HCT116 (cell line): ENCODE data around the gene ACBD4. TPM values are rescaled to one million over a fixed set of nuclear protein-coding genes. Genes with fewer than 3 reads are reported as not detected.

Experiments
- ATAC-seq: fragments of 200-7000 bp; cut with Tn5 transposase; 2 replicates; pipeline ENCODE4 v1.9.1; 2020; ENCODE audit warnings: mild to moderate bottlenecking, moderate library complexity
- BruUV-seq: library from RNA; stranded (reverse); fragments of 400-500 nt; replicated peaks from 2 replicates; lab custom pipeline; 2021; lab: Mats Ljungman, UMichigan
- CTCF ChIA-PET: fragments of 300-600 bp; sonication (Branson Sonifier 250); formaldehyde crosslinking; loops from one replicate; lab custom pipeline; 2021; ENCODE audit warnings: antibody characterized with exemption; lab: Charles Lee
- POLR2A ChIA-PET: fragments of 300-600, 350-600 bp; sonication (Branson Sonifier 250); formaldehyde crosslinking; loops from one replicate; lab custom pipeline; 2021; ENCODE audit warnings: antibody characterized with exemption; lab: Charles Lee
- RAD21 ChIA-PET, 2 experiments: fragments of 300-600 bp; sonication (Branson Sonifier 250); formaldehyde crosslinking; loops; one replicate each; lab custom pipeline; 2023; ENCODE audit warnings: low total read pairs in 2 of 2; ENCODE audit not compliant: uncharacterized antibody in 2 of 2, unreplicated experiment in 2 of 2, low non-redundant PET in 1 of 2; lab: Charles Lee
- DNase-seq: peaks from one replicate; pipeline ENCODE4 v3.0.0-alpha.2; 2010; ENCODE audit warnings: low read depth, low spot score
- H2AFZ ChIP-seq: fragments of 200-600 bp; shearing (Covaris generic), sonication (generic); 2 replicates; pipeline ENCODE4 v1.6.1; 2017; ENCODE audit warnings: low read depth, mixed run types, mixed read lengths, antibody characterized with exemption, low read length; ENCODE audit not compliant: poor library complexity, severe bottlenecking
- H3K27ac ChIP-seq: 2 replicates; pipeline ENCODE4 v1.5.1; 2012; ENCODE audit warnings: low read depth, low read length
- H3K27me3 ChIP-seq: fragments of 200-600 bp; sonication (generic); 2 replicates; pipeline ENCODE4 v1.6.1; 2016; ENCODE audit warnings: mixed run types, low read length, mixed read lengths; ENCODE audit not compliant: insufficient read depth
- H3K36me3 ChIP-seq, 2 experiments: fragments of 200-500 bp in 1 of 2; fragments of 200-600 bp in 1 of 2; sonication (Bioruptor generic) in 1 of 2; sonication (generic) in 1 of 2; 2 replicates each; pipeline versions ENCODE4 v1.5.1 to v1.6.1; 2014 to 2016; ENCODE audit warnings: low read length in 2 of 2, inconsistent platforms in 1 of 2, mixed read lengths in 1 of 2, mixed run types in 1 of 2; ENCODE audit not compliant: insufficient read depth in 2 of 2, control insufficient read depth in 1 of 2
- H3K4me1 ChIP-seq, 2 experiments: fragments of 200-600 bp in 1 of 2; sonication (generic) in 1 of 2; 2 replicates each; pipeline versions ENCODE4 v1.5.1 to v1.6.1; 2012 to 2017; ENCODE audit warnings: low read length in 2 of 2, inconsistent platforms in 1 of 2, mild to moderate bottlenecking in 1 of 2, mixed read lengths in 1 of 2, mixed run types in 1 of 2, moderate library complexity in 1 of 2; ENCODE audit not compliant: insufficient read depth in 2 of 2, control insufficient read depth in 1 of 2
- H3K4me2 ChIP-seq: fragments of 200-600 bp; sonication (generic); 2 replicates; pipeline ENCODE4 v1.6.1; 2017; ENCODE audit warnings: mixed run types, low read length, mixed read lengths
- H3K4me3 ChIP-seq, 2 experiments: fragments of 200-600 bp in 1 of 2; sonication (generic) in 1 of 2; replicated peaks in 1 of 2; 2 replicates each; pipeline ENCODE4 v1.5.1; 2011 to 2016; ENCODE audit warnings: low read length in 2 of 2, control low read depth in 1 of 2, low read depth in 1 of 2, mild to moderate bottlenecking in 1 of 2, mixed read lengths in 1 of 2, mixed run types in 1 of 2
- H3K79me2 ChIP-seq: fragments of 200-600 bp; sonication (generic); 2 replicates; pipeline ENCODE4 v1.6.1; 2017; ENCODE audit warnings: mild to moderate bottlenecking, mixed run types, low read length, moderate library complexity, mixed read lengths; ENCODE audit not compliant: insufficient read depth
- H3K9ac ChIP-seq: fragments of 200-600 bp; sonication (generic); 2 replicates; pipeline ENCODE4 v1.6.1; 2016; ENCODE audit warnings: low read length, mixed read lengths
- H3K9me2 ChIP-seq: fragments of 200-600 bp; sonication (generic), shearing (Covaris generic); 2 replicates; pipeline ENCODE4 v1.6.1; 2017; ENCODE audit warnings: mixed run types, mild to moderate bottlenecking, moderate library complexity; ENCODE audit not compliant: insufficient read depth
- H3K9me3 ChIP-seq, 2 experiments: fragments of 200-500 bp in 1 of 2; fragments of 200-600 bp in 1 of 2; sonication (Bioruptor generic) in 1 of 2; sonication (generic) in 1 of 2; 2 replicates each; pipeline ENCODE4 v1.6.1; 2014 to 2017; ENCODE audit warnings: low read length in 2 of 2, mixed read lengths in 2 of 2, inconsistent platforms in 1 of 2, low read depth in 1 of 2, mild to moderate bottlenecking in 1 of 2, mixed run types in 1 of 2, moderate library complexity in 1 of 2; ENCODE audit not compliant: control insufficient read depth in 1 of 2, insufficient read depth in 1 of 2
- H4K20me1 ChIP-seq: fragments of 200-600 bp; sonication (generic), shearing (Covaris generic); 2 replicates; pipeline ENCODE4 v1.6.1; 2017; ENCODE audit warnings: mixed run types, mild to moderate bottlenecking, moderate library complexity; ENCODE audit not compliant: insufficient read depth
- EZH2phosphoT487 ChIP-seq: fragments of 200-600 bp; IDR thresholded peaks from 2 replicates; pipeline ENCODE4 v1.6.1; 2018; ENCODE audit warnings: antibody characterized with exemption, borderline replicate concordance
- JUND ChIP-seq: IDR thresholded peaks from 2 replicates; pipeline ENCODE4 v1.6.1; 2012
- POLR2A ChIP-seq: IDR thresholded peaks from 2 replicates; pipeline ENCODE4 v1.7.0; 2011; ENCODE audit warnings: borderline replicate concordance; ENCODE audit not compliant: insufficient read depth, insufficient read length; ENCODE audit errors: extremely low read depth
- SIN3A ChIP-seq: IDR thresholded peaks from 2 replicates; pipeline ENCODE4 v1.6.1; 2012; ENCODE audit warnings: low read depth
- SRF ChIP-seq: IDR thresholded peaks from 2 replicates; pipeline ENCODE4 v1.6.1; 2012; ENCODE audit warnings: low read depth
- intact Hi-C: fragments of 100-400 bp; cut with micrococcal nuclease; formaldehyde crosslinking; loops from 2 replicates; pipeline ENCODE4 v1.10.0; 2022
- total RNA-seq: library from RNA; stranded (reverse); gene quantifications from one replicate; pipeline ENCODE4 v1.2.1, GENCODE V29; 2021; ENCODE audit not compliant: unreplicated experiment
- TF ChIP-seq, protein P1 (sequence below): IDR thresholded peaks from 2 replicates; pipeline ENCODE4 v1.6.1; 2012; ENCODE audit warnings: low read depth

Gene ACBD4
- total RNA-seq, 1 experiment from 2014 or later, result 13.6 TPM

GRCh38 chr17:45145035-45145389, 9.5 kb downstream of the ACBD4 start:
- Histone ChIP-seq H3K36me3 (no peaks in the 10 kb centered on the region), H4K20me1 (peaks cover under 1% of the 10 kb centered on the region; the same call in 1 of the 2 replicates), H3K79me2 (peaks cover 16% of the 10 kb centered on the region), H3K9ac (no peak overlapping the region), H3K4me2 (no peak overlapping the region), H3K27me3 (no peaks in the 10 kb centered on the region), H3K27ac (no peak overlapping the region), H3K9me2 (no peaks in the 10 kb centered on the region), H2AFZ (no peak overlapping the region), H3K9me3 (no peaks in the 10 kb centered on the region), H3K4me3 (no peak overlapping the region), H3K4me1 (peaks cover 7 to 25% of the 10 kb centered on the region in 2 experiments)
- POLR2A ChIA-PET, result no interaction called here
- intact Hi-C loops, result loop anchor here (5.0 kb wide), 1 partner anchor 282 kb away; no protein-coding TSS in a partner anchor
- no peak for DNase-seq
- TF ChIP-seq POLR2A (no peak), JUND (no peak), EZH2phosphoT487 (no peak)
- TF ChIP-seq, protein P1, sequence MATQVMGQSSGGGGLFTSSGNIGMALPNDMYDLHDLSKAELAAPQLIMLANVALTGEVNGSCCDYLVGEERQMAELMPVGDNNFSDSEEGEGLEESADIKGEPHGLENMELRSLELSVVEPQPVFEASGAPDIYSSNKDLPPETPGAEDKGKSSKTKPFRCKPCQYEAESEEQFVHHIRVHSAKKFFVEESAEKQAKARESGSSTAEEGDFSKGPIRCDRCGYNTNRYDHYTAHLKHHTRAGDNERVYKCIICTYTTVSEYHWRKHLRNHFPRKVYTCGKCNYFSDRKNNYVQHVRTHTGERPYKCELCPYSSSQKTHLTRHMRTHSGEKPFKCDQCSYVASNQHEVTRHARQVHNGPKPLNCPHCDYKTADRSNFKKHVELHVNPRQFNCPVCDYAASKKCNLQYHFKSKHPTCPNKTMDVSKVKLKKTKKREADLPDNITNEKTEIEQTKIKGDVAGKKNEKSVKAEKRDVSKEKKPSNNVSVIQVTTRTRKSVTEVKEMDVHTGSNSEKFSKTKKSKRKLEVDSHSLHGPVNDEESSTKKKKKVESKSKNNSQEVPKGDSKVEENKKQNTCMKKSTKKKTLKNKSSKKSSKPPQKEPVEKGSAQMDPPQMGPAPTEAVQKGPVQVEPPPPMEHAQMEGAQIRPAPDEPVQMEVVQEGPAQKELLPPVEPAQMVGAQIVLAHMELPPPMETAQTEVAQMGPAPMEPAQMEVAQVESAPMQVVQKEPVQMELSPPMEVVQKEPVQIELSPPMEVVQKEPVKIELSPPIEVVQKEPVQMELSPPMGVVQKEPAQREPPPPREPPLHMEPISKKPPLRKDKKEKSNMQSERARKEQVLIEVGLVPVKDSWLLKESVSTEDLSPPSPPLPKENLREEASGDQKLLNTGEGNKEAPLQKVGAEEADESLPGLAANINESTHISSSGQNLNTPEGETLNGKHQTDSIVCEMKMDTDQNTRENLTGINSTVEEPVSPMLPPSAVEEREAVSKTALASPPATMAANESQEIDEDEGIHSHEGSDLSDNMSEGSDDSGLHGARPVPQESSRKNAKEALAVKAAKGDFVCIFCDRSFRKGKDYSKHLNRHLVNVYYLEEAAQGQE, result no peak
- CTCF ChIA-PET, result interaction anchor here (10.2 kb wide), 1 partner anchor 9 kb away, joined by 131 read pairs; the partner anchor contains the start of gene ACBD4
- RAD21 ChIA-PET, result no interaction called here
- no peak for ATAC-seq
- BruUV-seq, result no TSS peak

DNA sequence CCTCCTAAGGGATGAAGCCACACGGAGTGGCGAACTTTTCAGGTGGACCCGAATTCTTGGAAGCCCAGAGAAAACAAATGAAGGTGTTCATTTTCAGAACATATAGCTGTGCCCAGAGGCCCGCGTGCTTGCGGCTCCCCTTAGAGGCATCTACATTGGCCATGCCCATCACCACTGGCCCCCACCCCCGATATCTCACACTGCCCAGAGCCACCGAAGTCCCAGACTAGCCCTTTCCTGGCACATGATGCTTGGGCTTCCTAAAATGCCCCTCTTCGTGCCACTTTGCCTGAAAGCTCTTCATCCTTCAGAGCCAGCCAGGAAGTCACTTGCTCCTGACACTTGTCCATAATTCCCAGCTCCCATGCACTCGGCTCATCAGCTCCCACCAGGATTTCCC, 10.7 kb downstream of the ACBD4 start:
- ATAC-seq, result no peak
- no peak overlapping the region for H2AFZ ChIP-seq
- intact Hi-C loops, result loop anchor here (5.0 kb wide), 1 partner anchor 281 kb away; no protein-coding TSS in a partner anchor
- peaks cover 16 to 35% of the 10 kb centered on the region in 2 experiments for H3K4me1 ChIP-seq
- RAD21 ChIA-PET, result no interaction called here
- peaks cover 0 to 3% of the 10 kb centered on the region in 2 experiments; a peak in 1 of 4 replicates for H3K36me3 ChIP-seq
- H3K27me3 ChIP-seq, result no peaks in the 10 kb centered on the region
- BruUV-seq, result no TSS peak
- peak overlapping the region; percentile 98 for H3K9ac ChIP-seq
- H3K9me3 ChIP-seq, result no peaks in the 10 kb centered on the region
- H3K9me2 ChIP-seq, result no peaks in the 10 kb centered on the region
- peaks cover 28% of the 10 kb centered on the region for H3K79me2 ChIP-seq
- CTCF ChIA-PET, result interaction anchor here (10.2 kb wide), 1 partner anchor 10 kb away, joined by 131 read pairs; the partner anchor contains the start of gene ACBD4
- H3K4me2 ChIP-seq, result peak overlapping the region; percentile 87
- peak overlapping the region; percentile 68 to 95 for H3K4me3 ChIP-seq
- peaks cover 11% of the 10 kb centered on the region; the same call in 1 of the 2 replicates for H4K20me1 ChIP-seq
- TF ChIP-seq SIN3A (0 out of 2 replicates have a peak, but pooled peaks have one; percentile 14), SRF (no peak)
- TF ChIP-seq, all 23 proteins: peak for 1
- peak overlapping the region; percentile 87 for H3K27ac ChIP-seq
- POLR2A ChIA-PET, result interaction anchor here (1.0 to 7.3 kb wide), 2 partner anchors 10 to 28 kb away, joined by 4 to 176 read pairs; partner anchors contain the start of gene ACBD4
- DNase-seq, result no peak
